Measurements from ENCODE around the gene PTPRN2.

Gene PTPRN2

GRCh38 chr7:157669768-157670351 is 917.8 kb downstream of the PTPRN2 start:
- TF ChIP-seq CTCF (IDR thresholded peaks at IDR 0.05): no peak
- DNase-seq: peak; percentile 45
- no peaks in the 10 kb centered on the region for H3K36me3 Mint-ChIP-seq (ENCODE audit: low read depth)
- H3K4me1 Mint-ChIP-seq: peaks cover 59% of the 10 kb centered on the region
- peak overlapping the region; percentile 64 for H3K4me3 Mint-ChIP-seq
- H3K9me3 Mint-ChIP-seq: no peaks in the 10 kb centered on the region
- peaks cover 7% of the 10 kb centered on the region for H3K27me3 Mint-ChIP-seq (ENCODE audit: low read depth, poor library complexity)
- H3K27ac Mint-ChIP-seq: peak overlapping the region; percentile 39

GRCh38 chr7:157668884-157669767 is 918.5 kb downstream of the PTPRN2 start:
- Mint-ChIP-seq H3K36me3 (ENCODE audit: low read depth) (no peaks in the 10 kb centered on the region), H3K4me3 (no peak overlapping the region), H3K27ac (peak overlapping the region; percentile 2), H3K27me3 (ENCODE audit: low read depth, poor library complexity) (peaks cover 6% of the 10 kb centered on the region), H3K4me1 (peaks cover 54% of the 10 kb centered on the region), H3K9me3 (no peaks in the 10 kb centered on the region)
- TF ChIP-seq CTCF (IDR thresholded peaks at IDR 0.05): no peak
- DNase-seq: no peak

- no peak for TF ChIP-seq CTCF (IDR thresholded peaks at IDR 0.05)
- Mint-ChIP-seq H3K4me1 (peaks cover 49% of the 10 kb centered on the region), H3K36me3 (ENCODE audit: low read depth) (no peaks in the 10 kb centered on the region), H3K4me3 (no peak overlapping the region), H3K27me3 (ENCODE audit: low read depth, poor library complexity) (peaks cover 6% of the 10 kb centered on the region), H3K9me3 (no peaks in the 10 kb centered on the region), H3K27ac (peak overlapping the region; percentile 2)
- DNase-seq: no peak
Measured at GRCh38 chr7:157668221-157668883, 919.3 kb downstream of the PTPRN2 start.

GRCh38 chr7:157667731-157668130 is 919.9 kb downstream of the PTPRN2 start:
- DNase-seq: no peak
- Mint-ChIP-seq H3K4me1 (peaks cover 49% of the 10 kb centered on the region), H3K9me3 (no peaks in the 10 kb centered on the region), H3K27ac (no peak overlapping the region), H3K27me3 (ENCODE audit: low read depth, poor library complexity) (peaks cover 6% of the 10 kb centered on the region), H3K4me3 (no peak overlapping the region), H3K36me3 (ENCODE audit: low read depth) (no peaks in the 10 kb centered on the region)
- no peak for TF ChIP-seq CTCF (IDR thresholded peaks at IDR 0.05)

- Mint-ChIP-seq H3K36me3 (ENCODE audit: low read depth) (no peaks in the 10 kb centered on the region), H3K4me1 (peaks cover 44% of the 10 kb centered on the region), H3K9me3 (no peaks in the 10 kb centered on the region), H3K27ac (no peak overlapping the region), H3K4me3 (no peak overlapping the region), H3K27me3 (ENCODE audit: low read depth, poor library complexity) (peaks cover 6% of the 10 kb centered on the region)
- TF ChIP-seq CTCF (IDR thresholded peaks at IDR 0.05): no peak
- DNase-seq: no peak
Measured at GRCh38 chr7:157667261-157667660, 920.4 kb downstream of the PTPRN2 start.

Data from nephron progenitor cell (in vitro differentiated cells).